ENCODE results near the gene COPZ2. TPM values are rescaled to one million over a fixed set of nuclear protein-coding genes. Genes with fewer than 3 reads are reported as not detected.

Gene COPZ2
- total RNA-seq, 1 experiment from 2014 or later = not detected

- TF ChIP-seq CBX3 (IDR thresholded peaks at IDR 0.05; ENCODE audit: low read depth) (no peak), CTCF (IDR thresholded peaks at IDR 0.05 in 2 of 3, conservative IDR thresholded peaks at IDR 0.05 in 1 of 3; ENCODE audit: borderline replicate concordance in 1 of 3, insufficient read depth in 1 of 3, low read depth in 2 of 3, low read length in 2 of 3) (no peak), SIN3A (IDR thresholded peaks at IDR 0.05; ENCODE audit: low read depth) (no peak), SRF (IDR thresholded peaks at IDR 0.05; ENCODE audit: low read depth) (no peak)
- TF ChIP-seq, protein P1, sequence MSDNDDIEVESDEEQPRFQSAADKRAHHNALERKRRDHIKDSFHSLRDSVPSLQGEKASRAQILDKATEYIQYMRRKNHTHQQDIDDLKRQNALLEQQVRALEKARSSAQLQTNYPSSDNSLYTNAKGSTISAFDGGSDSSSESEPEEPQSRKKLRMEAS (IDR thresholded peaks at IDR 0.05) = no peak
- no peak for ATAC-seq
- CTCF ChIA-PET = interaction anchor here (1.0 to 2.9 kb wide), 6 partner anchors 10 to 168 kb away, joined by 3 to 13 read pairs (median 4); partner anchors contain the start of gene CDK5RAP3
These were observed 27.4 kb downstream of the COPZ2 start for GRCh38 chr17:48010193-48010592.

GRCh38 chr17:48006936-48007709 is 30.5 kb downstream of the COPZ2 start:
- Histone ChIP-seq H3K9ac (ENCODE audit: low read length) (no peak overlapping the region), H3K27ac (ENCODE audit: low read depth, low read length) (no peak overlapping the region), H4K20me1 (ENCODE audit: insufficient read depth) (no peaks in the 10 kb centered on the region), H3K9me2 (ENCODE audit: insufficient read depth) (no peaks in the 10 kb centered on the region), H3K9me3 (ENCODE audit: control insufficient read depth in 1 of 2, insufficient read depth in 1 of 2, low read depth in 1 of 2, low read length in 2 of 2) (no peaks in the 10 kb centered on the region), H3K36me3 (ENCODE audit: control insufficient read depth in 1 of 2, insufficient read depth in 2 of 2, low read length in 2 of 2) (no peaks in the 10 kb centered on the region), H3K4me3 (replicated peaks in 1 of 2; ENCODE audit: low read depth in 1 of 2, low read length in 2 of 2) (no peak overlapping the region), H2AFZ (ENCODE audit: low read depth, low read length, poor library complexity, severe bottlenecking) (no peak overlapping the region), H3K4me1 (ENCODE audit: control insufficient read depth in 1 of 2, insufficient read depth in 2 of 2, low read length in 2 of 2) (peaks cover 21 to 43% of the 10 kb centered on the region in 2 experiments), H3K79me2 (ENCODE audit: insufficient read depth, low read length) (no peaks in the 10 kb centered on the region), H3K4me2 (ENCODE audit: low read length) (no peak overlapping the region), H3K27me3 (ENCODE audit: insufficient read depth, low read length) (no peaks in the 10 kb centered on the region)
- ATAC-seq (no peak), DNase-seq (ENCODE audit: low read depth, low spot score) (no peak)
- no TSS peak for BruUV-seq (replicated peaks)
- intact Hi-C loops (cut with micrococcal nuclease) = no loop called here
- RAD21 ChIA-PET (ENCODE audit: low non-redundant PET in 1 of 2, low total read pairs in 2 of 2, uncharacterized antibody in 2 of 2, unreplicated experiment in 2 of 2) = interaction anchor here in 1 of 2 experiments (1.9 kb wide), 1 partner anchor 18 kb away, joined by 5 read pairs; no protein-coding TSS in a partner anchor
- CTCF ChIA-PET = interaction anchor here (0.7 to 2.1 kb wide), 3 partner anchors 9 to 329 kb away, joined by 3 to 18 read pairs (median 5); no protein-coding TSS in a partner anchor
- TF ChIP-seq EZH2 (IDR thresholded peaks at IDR 0.05) (no peak), TCF7L2 (IDR thresholded peaks at IDR 0.05; ENCODE audit: borderline replicate concordance, extremely low read depth, insufficient read depth, insufficient read length) (no peak), YY1 (IDR thresholded peaks at IDR 0.05; ENCODE audit: extremely low read depth, insufficient replicate concordance, low read depth, low read length) (no peak), JUND (IDR thresholded peaks at IDR 0.05) (no peak)
- TF ChIP-seq, protein P1 (IDR thresholded peaks at IDR 0.05) = no peak
- TF ChIP-seq, protein P2, sequence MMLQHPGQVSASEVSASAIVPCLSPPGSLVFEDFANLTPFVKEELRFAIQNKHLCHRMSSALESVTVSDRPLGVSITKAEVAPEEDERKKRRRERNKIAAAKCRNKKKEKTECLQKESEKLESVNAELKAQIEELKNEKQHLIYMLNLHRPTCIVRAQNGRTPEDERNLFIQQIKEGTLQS (IDR thresholded peaks at IDR 0.05) = no peak
- POLR2A ChIA-PET = no interaction called here

More at GRCh38 chr17:48010193-48010592, 27.4 kb downstream of the COPZ2 start:
- BruUV-seq (replicated peaks) = no TSS peak
- H2AFZ ChIP-seq (ENCODE audit: low read depth, low read length, poor library complexity, severe bottlenecking) = no peak overlapping the region
- H3K36me3 ChIP-seq (ENCODE audit: control insufficient read depth in 1 of 2, insufficient read depth in 2 of 2, low read length in 2 of 2) = no peaks in the 10 kb centered on the region
- no peaks in the 10 kb centered on the region for H3K79me2 ChIP-seq (ENCODE audit: insufficient read depth, low read length)
- H3K4me2 ChIP-seq (ENCODE audit: low read length) = no peak overlapping the region
- no peaks in the 10 kb centered on the region for H3K9me2 ChIP-seq (ENCODE audit: insufficient read depth)
- H3K9me3 ChIP-seq (ENCODE audit: control insufficient read depth in 1 of 2, insufficient read depth in 1 of 2, low read depth in 1 of 2, low read length in 2 of 2) = no peaks in the 10 kb centered on the region
- no peak overlapping the region for H3K27ac ChIP-seq (ENCODE audit: low read depth, low read length)
- H3K4me1 ChIP-seq (ENCODE audit: control insufficient read depth in 1 of 2, insufficient read depth in 2 of 2, low read length in 2 of 2) = peaks cover 11 to 27% of the 10 kb centered on the region in 2 experiments; a peak in 3 of 4 replicates
- no peaks in the 10 kb centered on the region for H3K27me3 ChIP-seq (ENCODE audit: insufficient read depth, low read length)
- ChIA-PET RAD21 (ENCODE audit: low non-redundant PET in 1 of 2, low total read pairs in 2 of 2, uncharacterized antibody in 2 of 2, unreplicated experiment in 2 of 2) (no interaction called here), POLR2A (no interaction called here)
- no peak for DNase-seq (ENCODE audit: low read depth, low spot score)
- intact Hi-C loops (cut with micrococcal nuclease) = no loop called here
- no peaks in the 10 kb centered on the region for H4K20me1 ChIP-seq (ENCODE audit: insufficient read depth)
- H3K4me3 ChIP-seq (replicated peaks in 1 of 2; ENCODE audit: low read depth in 1 of 2, low read length in 2 of 2) = no peak overlapping the region
- no peak overlapping the region for H3K9ac ChIP-seq (ENCODE audit: low read length)

Data from HCT116 (cell line).